Prostate gland (tissue), 2 donors: ENCODE results near the gene TMEM132D.

Experiments used
- CTCF ChIP-seq, 4 experiments: fragments of 200-600 bp in 2 of 4; fragments of 450-650 bp in 2 of 4; sonication (generic) in 2 of 4; IDR thresholded peaks; 1 replicate in 3 of 4; 2 replicates in 1 of 4; pipeline ENCODE4 v1.5.1; 2016 to 2019; ENCODE audit warnings: antibody characterized with exemption in 4 of 4, mild to moderate bottlenecking in 2 of 4, moderate library complexity in 2 of 4
- POLR2A ChIP-seq: fragments of 450-650 bp; IDR thresholded peaks from one replicate; pipeline ENCODE4 v1.6.1; 2016; ENCODE audit warnings: antibody characterized with exemption, mild to moderate bottlenecking
- POLR2AphosphoS5 ChIP-seq: sonication (generic); formaldehyde crosslinking; IDR thresholded peaks from one replicate; pipeline ENCODE4 v1.6.1; 2017; ENCODE audit warnings: antibody characterized with exemption

GRCh38 chr12:129310346-129310745 lies 593.5 kb downstream of the TMEM132D start:
- no peak for TF ChIP-seq CTCF (IDR thresholded peaks at IDR 0.05)
- no peak for TF ChIP-seq POLR2AphosphoS5
- no peak for TF ChIP-seq POLR2A
